GM19043 (cell line): ENCODE measurements around the gene NOL7.

Source experiments
- ATAC-seq: cut with Tn5 transposase; IDR thresholded peaks from one replicate; pipeline ENCODE4 v1.9.1; 2021; ENCODE audit warnings: low read depth; ENCODE audit not compliant: unreplicated experiment

NOL7 gene

GRCh38 chr6:13593720-13594119 lies 21.4 kb upstream of the NOL7 start:
- no peak for ATAC-seq

GRCh38 chr6:13597073-13597472 lies 18.1 kb upstream of the NOL7 start:
- ATAC-seq, result no peak

- no peak for ATAC-seq
These were observed 15.1 kb upstream of the NOL7 start for GRCh38 chr6:13600036-13600435.

- ATAC-seq, result no peak
These were observed 11.0 kb upstream of the NOL7 start for GRCh38 chr6:13604135-13604534.

GRCh38 chr6:13604546-13605416 lies 10.4 kb upstream of the NOL7 start:
- no peak for ATAC-seq

GRCh38 chr6:13605634-13606033 lies 9.5 kb upstream of the NOL7 start:
- no peak for ATAC-seq

GRCh38 chr6:13611715-13612114 lies 3.4 kb upstream of the NOL7 start:
- ATAC-seq, result no peak

- no peak for ATAC-seq
These were observed 2.0 kb upstream of the NOL7 start for GRCh38 chr6:13613029-13613594.

- peak; percentile 16 for ATAC-seq
These were observed 809 bp upstream of the NOL7 start for GRCh38 chr6:13614126-13614925.

- no peak for ATAC-seq
These were observed 621 bp downstream of the NOL7 start for GRCh38 chr6:13615792-13616120.

- ATAC-seq, result no peak
These were observed 1.9 kb downstream of the NOL7 start for GRCh38 chr6:13617066-13617465.

GRCh38 chr6:13624871-13625288 lies 9.7 kb downstream of the NOL7 start:
- ATAC-seq, result no peak

- no peak for ATAC-seq
These were observed 14.5 kb downstream of the NOL7 start for GRCh38 chr6:13629459-13630116.

- ATAC-seq, result no peak
These were observed 15.4 kb downstream of the NOL7 start for GRCh38 chr6:13630499-13630898.

- ATAC-seq, result no peak
These were observed 18.2 kb downstream of the NOL7 start for GRCh38 chr6:13633343-13633742.

- no peak for ATAC-seq
These were observed 21.0 kb downstream of the NOL7 start for GRCh38 chr6:13635948-13636658.

- no peak for ATAC-seq
These were observed 22.9 kb downstream of the NOL7 start for GRCh38 chr6:13638014-13638413.

- ATAC-seq, result no peak
These were observed 23.5 kb downstream of the NOL7 start for GRCh38 chr6:13638626-13639025.

- no peak for ATAC-seq
These were observed 26.2 kb downstream of the NOL7 start for GRCh38 chr6:13641315-13641714.

GRCh38 chr6:13643125-13643524 lies 28.0 kb downstream of the NOL7 start:
- no peak for ATAC-seq
